ENCODE measurements around the gene BBX.

DNA sequence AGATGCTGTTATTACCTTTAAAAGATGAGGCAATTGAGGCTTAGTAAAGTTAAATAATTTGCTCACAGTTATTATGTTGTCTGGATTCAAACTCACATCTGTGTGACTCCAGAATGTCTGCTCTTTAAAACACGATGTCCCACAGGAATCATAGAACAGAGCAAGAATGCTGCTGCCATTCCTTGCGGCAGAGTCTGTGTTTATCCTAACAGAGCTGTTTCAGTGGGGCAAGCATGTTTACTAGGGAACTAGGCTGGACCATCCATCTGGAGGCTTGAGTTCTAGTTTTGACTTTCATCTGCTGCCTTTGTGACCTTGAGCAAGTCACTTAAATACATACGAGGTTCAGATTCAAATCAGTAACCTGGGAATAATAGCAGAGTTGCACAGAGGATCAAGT lies 72.1 kb downstream of the BBX start:
- TF ChIP-seq CTCF (IDR thresholded peaks at IDR 0.05) (no peak), POLR2A (IDR thresholded peaks at IDR 0.05) (no peak)
